HFFc6 (cell line): ENCODE data around the gene SLC22A4. TPM values are rescaled to one million over a fixed set of nuclear protein-coding genes. Genes with fewer than 3 reads are reported as not detected.

Experiments used
- DNase-seq: peaks from one replicate; pipeline ENCODE4 v3.0.0-alpha.2; 2018
- H3K27ac Mint-ChIP-seq: 2 replicates; pipeline ENCODE4 v1.8.0; 2020; ENCODE audit warnings: mild to moderate bottlenecking, mixed read lengths
- H3K27me3 Mint-ChIP-seq: 2 replicates; pipeline ENCODE4 v1.8.0; 2021; ENCODE audit warnings: mild to moderate bottlenecking, moderate library complexity, mixed read lengths; ENCODE audit not compliant: insufficient read depth
- H3K36me3 Mint-ChIP-seq: 2 replicates; pipeline ENCODE4 v1.8.0; 2021; ENCODE audit warnings: low read depth, mixed read lengths
- H3K4me1 Mint-ChIP-seq: 2 replicates; pipeline ENCODE4 v1.8.0; 2020; ENCODE audit warnings: low read depth, mixed read lengths
- H3K4me3 Mint-ChIP-seq: 2 replicates; pipeline ENCODE4 v1.8.0; 2020; ENCODE audit warnings: mild to moderate bottlenecking, moderate library complexity, mixed read lengths
- H3K9me3 Mint-ChIP-seq: 2 replicates; pipeline ENCODE4 v1.8.0; 2020; ENCODE audit warnings: mild to moderate bottlenecking, mixed read lengths
- total RNA-seq, 6 experiments: library from RNA; stranded (reverse); fragmentation: NEBNext Ultra II Directional; extraction: Animal tissue kit (Norgen Biotek cat#: 25700); gene quantifications; 2 replicates in 1 of 6; 3 replicates in 5 of 6; pipeline ENCODE4 v1.2.3, GENCODE V29; 2021
- TF ChIP-seq, protein P1 (sequence below): fragments of 200-600 bp; sonication (generic); IDR thresholded peaks from 2 replicates; pipeline ENCODE4 v1.5.0; 2021; ENCODE audit warnings: antibody characterized with exemption, mild to moderate bottlenecking

Gene SLC22A4
- total RNA-seq, 6 experiments from 2014 or later: 10.8 to 12.6 (median 11.4) TPM

DNA sequence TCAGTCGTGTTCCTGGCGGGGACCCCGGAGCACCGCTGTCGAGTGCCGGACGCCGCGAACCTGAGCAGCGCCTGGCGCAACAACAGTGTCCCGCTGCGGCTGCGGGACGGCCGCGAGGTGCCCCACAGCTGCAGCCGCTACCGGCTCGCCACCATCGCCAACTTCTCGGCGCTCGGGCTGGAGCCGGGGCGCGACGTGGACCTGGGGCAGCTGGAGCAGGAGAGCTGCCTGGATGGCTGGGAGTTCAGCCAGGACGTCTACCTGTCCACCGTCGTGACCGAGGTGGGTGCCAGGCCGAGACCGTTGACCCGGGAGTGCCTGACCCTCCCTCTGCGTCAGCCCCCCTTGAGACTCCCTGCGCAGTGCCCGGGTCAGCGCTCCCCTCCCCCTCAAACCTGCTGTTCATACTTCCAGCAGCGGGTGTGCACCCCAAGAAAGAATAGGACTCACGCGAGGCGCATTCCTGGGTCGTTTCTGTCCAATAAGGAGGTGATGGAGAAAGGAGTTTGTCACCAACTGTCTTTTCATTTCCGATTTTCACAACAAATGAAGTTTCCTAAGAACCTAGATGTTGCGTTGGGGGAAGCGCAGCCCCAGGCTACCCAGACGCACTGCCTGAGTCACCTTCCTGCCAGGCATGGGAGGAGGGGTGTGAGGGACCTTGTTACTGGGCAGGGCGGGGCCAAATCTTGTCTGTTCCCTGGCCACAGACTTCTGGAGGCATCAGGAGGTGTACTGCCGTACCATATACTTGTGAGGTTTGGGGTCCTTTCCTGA, 722 bp downstream of the SLC22A4 start:
- peaks cover 59% of the 10 kb centered on the region for H3K4me1 Mint-ChIP-seq
- peaks cover 2% of the 10 kb centered on the region; the same call in 1 of the 2 replicates for H3K27me3 Mint-ChIP-seq
- peak; percentile 90 for DNase-seq
- H3K36me3 Mint-ChIP-seq: peaks cover 18% of the 10 kb centered on the region; the same call in 1 of the 2 replicates
- no peaks in the 10 kb centered on the region for H3K9me3 Mint-ChIP-seq
- TF ChIP-seq, protein P1, sequence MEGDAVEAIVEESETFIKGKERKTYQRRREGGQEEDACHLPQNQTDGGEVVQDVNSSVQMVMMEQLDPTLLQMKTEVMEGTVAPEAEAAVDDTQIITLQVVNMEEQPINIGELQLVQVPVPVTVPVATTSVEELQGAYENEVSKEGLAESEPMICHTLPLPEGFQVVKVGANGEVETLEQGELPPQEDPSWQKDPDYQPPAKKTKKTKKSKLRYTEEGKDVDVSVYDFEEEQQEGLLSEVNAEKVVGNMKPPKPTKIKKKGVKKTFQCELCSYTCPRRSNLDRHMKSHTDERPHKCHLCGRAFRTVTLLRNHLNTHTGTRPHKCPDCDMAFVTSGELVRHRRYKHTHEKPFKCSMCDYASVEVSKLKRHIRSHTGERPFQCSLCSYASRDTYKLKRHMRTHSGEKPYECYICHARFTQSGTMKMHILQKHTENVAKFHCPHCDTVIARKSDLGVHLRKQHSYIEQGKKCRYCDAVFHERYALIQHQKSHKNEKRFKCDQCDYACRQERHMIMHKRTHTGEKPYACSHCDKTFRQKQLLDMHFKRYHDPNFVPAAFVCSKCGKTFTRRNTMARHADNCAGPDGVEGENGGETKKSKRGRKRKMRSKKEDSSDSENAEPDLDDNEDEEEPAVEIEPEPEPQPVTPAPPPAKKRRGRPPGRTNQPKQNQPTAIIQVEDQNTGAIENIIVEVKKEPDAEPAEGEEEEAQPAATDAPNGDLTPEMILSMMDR: no peak; the same call in 1 of the 2 replicates
- H3K27ac Mint-ChIP-seq: peak overlapping the region; percentile 99
- peak overlapping the region; percentile 99 for H3K4me3 Mint-ChIP-seq

DNA sequence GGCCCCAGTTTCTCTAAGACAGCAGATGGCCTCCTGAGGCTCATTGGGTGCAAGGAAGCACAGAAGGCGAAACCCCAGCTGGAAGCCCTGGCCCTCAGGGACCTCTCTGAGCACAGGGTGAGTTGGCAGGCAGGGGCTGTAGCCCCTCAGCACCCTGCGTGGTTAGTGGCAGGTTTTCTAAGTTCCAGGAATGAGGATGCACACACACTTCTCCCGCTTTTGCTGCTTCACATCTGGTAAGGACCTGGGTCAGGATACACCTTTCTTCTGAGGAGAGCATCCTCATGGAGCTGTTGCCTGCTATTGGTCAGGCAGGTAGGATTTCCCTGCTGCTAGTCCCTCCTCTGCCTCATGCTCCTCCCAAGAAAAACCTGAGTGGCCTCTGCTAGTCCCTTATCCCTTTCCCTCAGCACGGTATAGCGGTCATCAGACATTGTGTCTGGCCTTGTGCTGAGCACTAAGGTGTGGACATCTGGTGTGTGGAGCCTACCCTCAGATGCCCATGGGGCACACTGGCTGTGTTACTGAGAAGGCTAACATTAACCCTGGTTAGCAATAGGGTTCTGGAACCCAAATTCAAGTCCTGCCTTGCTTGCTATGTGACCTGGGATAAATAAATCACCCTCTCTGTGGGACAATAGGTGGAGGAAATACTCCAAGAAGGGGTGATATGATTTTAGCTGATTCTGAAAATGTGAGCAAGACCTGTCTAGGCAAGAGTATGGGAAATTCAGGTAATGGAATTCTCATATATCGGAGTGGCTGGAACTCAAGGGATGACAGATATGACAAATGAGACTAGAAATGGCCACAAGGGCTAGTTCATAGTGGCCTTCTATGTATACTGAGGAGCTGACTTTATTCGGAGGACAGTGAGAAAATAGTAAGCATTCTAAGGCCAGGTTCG, 1.6 kb downstream of the SLC22A4 start:
- peaks cover 2% of the 10 kb centered on the region; the same call in 1 of the 2 replicates for H3K27me3 Mint-ChIP-seq
- H3K27ac Mint-ChIP-seq: peak overlapping the region; percentile 99
- TF ChIP-seq, protein P1: no peak
- DNase-seq: no peak
- peaks cover 67% of the 10 kb centered on the region for H3K4me1 Mint-ChIP-seq
- H3K9me3 Mint-ChIP-seq: no peaks in the 10 kb centered on the region
- H3K36me3 Mint-ChIP-seq: peaks cover 18% of the 10 kb centered on the region; the same call in 1 of the 2 replicates
- H3K4me3 Mint-ChIP-seq: peak overlapping the region; percentile 99

DNA sequence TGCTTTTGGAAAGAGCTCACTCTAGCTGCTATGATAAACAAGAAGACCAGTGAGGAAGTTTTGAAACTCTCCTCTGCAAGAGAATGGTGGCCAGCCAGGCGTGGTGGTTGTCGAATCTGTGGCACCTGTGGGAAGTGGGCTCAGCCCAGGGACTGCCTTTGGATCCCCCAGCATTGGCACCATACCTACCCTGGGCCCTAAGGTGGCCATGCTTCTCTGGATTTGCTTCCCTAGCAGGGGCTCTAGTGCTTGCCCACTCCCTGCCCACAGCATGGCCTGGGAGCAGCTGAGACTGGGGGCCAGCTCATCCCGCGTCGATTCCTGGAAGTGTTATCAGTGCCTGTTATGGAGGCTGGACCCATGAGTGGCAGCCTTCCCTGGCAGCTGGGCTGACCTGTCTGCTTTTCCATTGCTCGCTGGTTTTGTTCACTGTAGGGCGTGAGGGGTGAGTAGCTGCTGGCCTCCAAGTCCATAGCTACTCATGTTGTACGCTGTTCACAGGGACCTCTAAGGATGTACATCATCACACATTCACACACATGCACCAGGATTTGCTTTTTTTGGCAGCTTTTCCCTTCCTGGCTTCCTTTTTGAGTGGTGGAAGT, 2.3 kb downstream of the SLC22A4 start:
- peaks cover 67% of the 10 kb centered on the region for H3K4me1 Mint-ChIP-seq
- H3K27ac Mint-ChIP-seq: peak overlapping the region; percentile 99; the same call in 1 of the 2 replicates
- TF ChIP-seq, protein P1: no peak
- no peaks in the 10 kb centered on the region for H3K9me3 Mint-ChIP-seq
- H3K36me3 Mint-ChIP-seq: peaks cover 18% of the 10 kb centered on the region; the same call in 1 of the 2 replicates
- peaks cover 2% of the 10 kb centered on the region; the same call in 1 of the 2 replicates for H3K27me3 Mint-ChIP-seq
- no peak for DNase-seq
- H3K4me3 Mint-ChIP-seq: peak overlapping the region; percentile 99

DNA sequence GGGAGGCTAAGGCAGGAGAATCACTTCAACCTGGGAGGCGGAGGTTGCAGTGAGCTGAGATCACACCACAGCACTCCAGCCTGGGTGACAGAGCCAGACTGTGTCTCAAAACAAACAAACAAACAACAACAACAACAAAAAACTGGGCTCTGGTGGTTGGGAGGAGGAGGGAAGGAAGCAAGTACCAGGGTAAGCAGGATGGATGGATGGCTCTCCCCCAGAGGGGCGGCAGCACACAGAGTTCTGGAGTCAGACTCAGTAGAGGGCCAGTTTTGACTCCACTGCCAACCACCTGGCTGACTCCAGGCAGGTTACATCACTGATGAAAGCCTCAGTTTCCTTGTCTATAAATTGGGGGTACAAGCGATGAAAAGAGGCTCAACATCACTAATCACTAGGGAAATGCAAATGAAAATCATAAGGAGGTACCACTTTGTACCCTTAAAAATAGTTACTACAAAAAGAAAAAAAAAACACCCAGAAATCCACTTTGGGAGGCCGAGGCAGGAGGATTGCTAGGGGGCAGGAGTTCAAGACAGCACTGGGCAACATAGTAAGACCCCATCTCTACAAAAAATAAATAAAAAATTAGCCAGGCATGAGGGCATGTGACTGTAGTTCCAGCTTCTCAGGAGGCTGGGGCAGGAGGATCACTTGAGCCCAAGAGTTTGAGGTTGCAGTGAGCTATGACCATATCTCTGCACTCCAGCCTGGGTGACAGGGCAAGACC, 3.2 kb downstream of the SLC22A4 start:
- Mint-ChIP-seq H3K9me3 (no peaks in the 10 kb centered on the region), H3K4me3 (peak overlapping the region; percentile 52; the same call in 1 of the 2 replicates), H3K27ac (no peak overlapping the region)

More for the DNA sequence above, 3.2 kb downstream of the SLC22A4 start:
- DNase-seq: no peak
- H3K27me3 Mint-ChIP-seq: peaks cover 2% of the 10 kb centered on the region; the same call in 1 of the 2 replicates
- TF ChIP-seq, protein P1: no peak
- H3K36me3 Mint-ChIP-seq: peaks cover 18% of the 10 kb centered on the region; the same call in 1 of the 2 replicates
- H3K4me1 Mint-ChIP-seq: peaks cover 64% of the 10 kb centered on the region
